HUDEP-2 (cell line): Measurements from ENCODE around the gene SNX20.

Experiments
- DNase-seq, 76 experiments: peaks; one replicate each; lab custom pipeline; 2025; ENCODE audit not compliant: unreplicated experiment in 76 of 76; lab: John Stamatoyannopoulos, UW

Gene SNX20

GRCh38 chr16:50664270-50664669 is 16.8 kb downstream of the SNX20 start:
- no peak for DNase-seq

- DNase-seq = no peak
Observed at GRCh38 chr16:50662306-50662940, 18.7 kb downstream of the SNX20 start.

- no peak for DNase-seq
Observed at GRCh38 chr16:50659806-50660205, 21.3 kb downstream of the SNX20 start.

- peak in 1 of 76 experiments; percentile 8 for DNase-seq
Observed at GRCh38 chr16:50657241-50657640, 23.9 kb downstream of the SNX20 start.

GRCh38 chr16:50655558-50656055 is 25.5 kb downstream of the SNX20 start:
- no peak for DNase-seq

- DNase-seq = no peak
Observed at GRCh38 chr16:50653633-50654519, 27.2 kb downstream of the SNX20 start.

- DNase-seq = no peak
Observed at GRCh38 chr16:50652836-50653425, 28.2 kb downstream of the SNX20 start.

GRCh38 chr16:50651835-50652438 is 29.2 kb downstream of the SNX20 start:
- no peak for DNase-seq

- DNase-seq = no peak
Observed at GRCh38 chr16:50646345-50646744, 34.8 kb downstream of the SNX20 start.

- no peak for DNase-seq
Observed at GRCh38 chr16:50645563-50646220, 35.4 kb downstream of the SNX20 start.

- no peak for DNase-seq
Observed at GRCh38 chr16:50644729-50645128, 36.4 kb downstream of the SNX20 start.

GRCh38 chr16:50644245-50644644 is 36.9 kb downstream of the SNX20 start:
- no peak for DNase-seq

GRCh38 chr16:50643192-50643591 is 37.9 kb downstream of the SNX20 start:
- no peak for DNase-seq

GRCh38 chr16:50642349-50642748 is 38.8 kb downstream of the SNX20 start:
- no peak for DNase-seq

- no peak for DNase-seq
Observed at GRCh38 chr16:50641818-50642187, 39.3 kb downstream of the SNX20 start.

GRCh38 chr16:50640919-50641817 is 39.9 kb downstream of the SNX20 start:
- no peak for DNase-seq

GRCh38 chr16:50640391-50640790 is 40.7 kb downstream of the SNX20 start:
- no peak for DNase-seq

- DNase-seq = no peak
Observed at GRCh38 chr16:50638816-50639670, 42.1 kb downstream of the SNX20 start.
